HG03469 (cell line): ENCODE data around the gene LRMDA.

Experiments
- ATAC-seq: cut with Tn5 transposase; IDR thresholded peaks from one replicate; pipeline ENCODE4 v1.9.1; 2021; ENCODE audit warnings: mild to moderate bottlenecking, moderate library complexity, moderate number of reproducible peaks; ENCODE audit not compliant: unreplicated experiment

Gene LRMDA

GRCh38 chr10:75654772-75655171 is 223.3 kb downstream of the LRMDA start:
- ATAC-seq: no peak

- no peak for ATAC-seq
These were observed 224.5 kb downstream of the LRMDA start for GRCh38 chr10:75655791-75656451.

- ATAC-seq: no peak
These were observed 225.9 kb downstream of the LRMDA start for GRCh38 chr10:75657351-75657750.

- ATAC-seq: no peak
These were observed 226.6 kb downstream of the LRMDA start for GRCh38 chr10:75658036-75658435.

- no peak for ATAC-seq
These were observed 227.1 kb downstream of the LRMDA start for GRCh38 chr10:75658496-75658895.

- no peak for ATAC-seq
These were observed 227.5 kb downstream of the LRMDA start for GRCh38 chr10:75658915-75659314.

- no peak for ATAC-seq
These were observed 229.4 kb downstream of the LRMDA start for GRCh38 chr10:75660823-75661222.

- ATAC-seq: no peak
These were observed 231.3 kb downstream of the LRMDA start for GRCh38 chr10:75662715-75663114.

GRCh38 chr10:75663947-75664664 is 232.7 kb downstream of the LRMDA start:
- ATAC-seq: no peak

GRCh38 chr10:75664968-75665367 is 233.5 kb downstream of the LRMDA start:
- no peak for ATAC-seq

- ATAC-seq: no peak
These were observed 234.3 kb downstream of the LRMDA start for GRCh38 chr10:75665707-75666106.

- no peak for ATAC-seq
These were observed 240.8 kb downstream of the LRMDA start for GRCh38 chr10:75672111-75672671.

GRCh38 chr10:75672842-75673241 is 241.4 kb downstream of the LRMDA start:
- ATAC-seq: no peak

GRCh38 chr10:75677541-75677940 is 246.1 kb downstream of the LRMDA start:
- ATAC-seq: no peak

GRCh38 chr10:75678527-75678926 is 247.1 kb downstream of the LRMDA start:
- no peak for ATAC-seq

- no peak for ATAC-seq
These were observed 248.1 kb downstream of the LRMDA start for GRCh38 chr10:75679536-75679935.

GRCh38 chr10:75681334-75681733 is 249.9 kb downstream of the LRMDA start:
- no peak for ATAC-seq

GRCh38 chr10:75682649-75683557 is 251.5 kb downstream of the LRMDA start:
- ATAC-seq: no peak

- no peak for ATAC-seq
These were observed 253.8 kb downstream of the LRMDA start for GRCh38 chr10:75685187-75685586.

GRCh38 chr10:75688506-75689300 is 257.3 kb downstream of the LRMDA start:
- no peak for ATAC-seq
